GM12878 (cell line): ENCODE measurements around the gene RAI14.

Source experiments
- ASH2L ChIP-seq: fragments of 300-600, 200-600 bp; sonication (generic); IDR thresholded peaks from 2 replicates; pipeline ENCODE4 v1.6.1; 2017; ENCODE audit warnings: low read depth, mild to moderate bottlenecking, borderline replicate concordance
- BACH1 ChIP-seq: fragments of 450-650 bp; IDR thresholded peaks from 2 replicates; pipeline ENCODE4 v1.6.1; 2017; ENCODE audit warnings: mild to moderate bottlenecking, borderline replicate concordance
- CEBPB ChIP-seq, 2 experiments: fragments of 150-350 bp in 1 of 2; IDR thresholded peaks; 2 replicates each; pipeline ENCODE4 v1.6.1; 2012 to 2014; ENCODE audit warnings: low read depth in 2 of 2, low read length in 2 of 2, borderline replicate concordance in 1 of 2, inconsistent platforms in 1 of 2
- EZH2 ChIP-seq: IDR thresholded peaks from 2 replicates; pipeline ENCODE4 v1.6.1; 2012; ENCODE audit warnings: low read depth, mild to moderate bottlenecking, control low read depth, inconsistent platforms, low read length, borderline replicate concordance; ENCODE audit not compliant: control insufficient read depth
- FOXK2 ChIP-seq: fragments of 450-650 bp; IDR thresholded peaks from 2 replicates; pipeline ENCODE4 v1.6.1; 2017; ENCODE audit warnings: mild to moderate bottlenecking, moderate library complexity
- IKZF1 ChIP-seq: fragments of 450-650 bp; conservative IDR thresholded peaks from 2 replicates; pipeline ENCODE4 v1.6.1; 2017; ENCODE audit warnings: antibody characterized with exemption, mild to moderate bottlenecking
- POLR2A ChIP-seq: IDR thresholded peaks from 2 replicates; pipeline ENCODE4 v1.6.1; 2011; ENCODE audit warnings: low read depth, mild to moderate bottlenecking, low read length
- RCOR1 ChIP-seq: conservative IDR thresholded peaks from 2 replicates; pipeline ENCODE4 v1.6.1; 2012; ENCODE audit warnings: low read depth, low read length, improper control_type of control experiment
- YBX1 ChIP-seq: fragments of 450-650 bp; IDR thresholded peaks from 2 replicates; pipeline ENCODE4 v1.6.1; 2016; ENCODE audit warnings: antibody characterized with exemption
- ZBTB33 ChIP-seq: fragments of 450-650 bp; IDR thresholded peaks from 2 replicates; pipeline ENCODE4 v1.6.1; 2017; ENCODE audit warnings: mild to moderate bottlenecking
- ZNF622 ChIP-seq: fragments of 450-650 bp; IDR thresholded peaks from 2 replicates; pipeline ENCODE4 v1.6.1; 2017; ENCODE audit warnings: mild to moderate bottlenecking, inconsistent platforms
- TF ChIP-seq, protein P1 (sequence below), 3 experiments: IDR thresholded peaks in 2 of 3; conservative IDR thresholded peaks in 1 of 3; 2 replicates each; pipeline ENCODE4 v1.5.1; 2011; ENCODE audit warnings: low read depth in 3 of 3, low read length in 3 of 3, mild to moderate bottlenecking in 3 of 3, control low read depth in 2 of 3, moderate library complexity in 2 of 3, inconsistent platforms in 1 of 3, mixed read lengths in 1 of 3; ENCODE audit not compliant: control insufficient read depth in 2 of 3, insufficient read depth in 1 of 3; ENCODE audit errors: extremely low read depth in 1 of 3
- TF ChIP-seq, protein P2 (sequence below): fragments of 450-650 bp; IDR thresholded peaks from 2 replicates; pipeline ENCODE4 v1.6.1; 2017; ENCODE audit warnings: antibody characterized with exemption, mild to moderate bottlenecking, moderate library complexity

GRCh38 chr5:34652914-34653313 is 3.2 kb upstream of the RAI14 start:
- TF ChIP-seq POLR2A: no peak
- no peak for TF ChIP-seq CEBPB (IDR thresholded peaks at IDR 0.05; ENCODE audit: borderline replicate concordance in 1 of 2, low read depth in 2 of 2, low read length in 2 of 2)
- TF ChIP-seq YBX1: no peak
- no peak for TF ChIP-seq IKZF1
- TF ChIP-seq, protein P1, sequence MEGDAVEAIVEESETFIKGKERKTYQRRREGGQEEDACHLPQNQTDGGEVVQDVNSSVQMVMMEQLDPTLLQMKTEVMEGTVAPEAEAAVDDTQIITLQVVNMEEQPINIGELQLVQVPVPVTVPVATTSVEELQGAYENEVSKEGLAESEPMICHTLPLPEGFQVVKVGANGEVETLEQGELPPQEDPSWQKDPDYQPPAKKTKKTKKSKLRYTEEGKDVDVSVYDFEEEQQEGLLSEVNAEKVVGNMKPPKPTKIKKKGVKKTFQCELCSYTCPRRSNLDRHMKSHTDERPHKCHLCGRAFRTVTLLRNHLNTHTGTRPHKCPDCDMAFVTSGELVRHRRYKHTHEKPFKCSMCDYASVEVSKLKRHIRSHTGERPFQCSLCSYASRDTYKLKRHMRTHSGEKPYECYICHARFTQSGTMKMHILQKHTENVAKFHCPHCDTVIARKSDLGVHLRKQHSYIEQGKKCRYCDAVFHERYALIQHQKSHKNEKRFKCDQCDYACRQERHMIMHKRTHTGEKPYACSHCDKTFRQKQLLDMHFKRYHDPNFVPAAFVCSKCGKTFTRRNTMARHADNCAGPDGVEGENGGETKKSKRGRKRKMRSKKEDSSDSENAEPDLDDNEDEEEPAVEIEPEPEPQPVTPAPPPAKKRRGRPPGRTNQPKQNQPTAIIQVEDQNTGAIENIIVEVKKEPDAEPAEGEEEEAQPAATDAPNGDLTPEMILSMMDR (IDR thresholded peaks at IDR 0.05 in 2 of 3, conservative IDR thresholded peaks at IDR 0.05 in 1 of 3; ENCODE audit: control insufficient read depth in 2 of 3, extremely low read depth in 1 of 3, insufficient read depth in 1 of 3, low read depth in 3 of 3, low read length in 3 of 3): no peak
- TF ChIP-seq ZNF622: no peak
- no peak for TF ChIP-seq BACH1
- no peak for TF ChIP-seq ASH2L
- no peak for TF ChIP-seq ZBTB33
- TF ChIP-seq, protein P2, sequence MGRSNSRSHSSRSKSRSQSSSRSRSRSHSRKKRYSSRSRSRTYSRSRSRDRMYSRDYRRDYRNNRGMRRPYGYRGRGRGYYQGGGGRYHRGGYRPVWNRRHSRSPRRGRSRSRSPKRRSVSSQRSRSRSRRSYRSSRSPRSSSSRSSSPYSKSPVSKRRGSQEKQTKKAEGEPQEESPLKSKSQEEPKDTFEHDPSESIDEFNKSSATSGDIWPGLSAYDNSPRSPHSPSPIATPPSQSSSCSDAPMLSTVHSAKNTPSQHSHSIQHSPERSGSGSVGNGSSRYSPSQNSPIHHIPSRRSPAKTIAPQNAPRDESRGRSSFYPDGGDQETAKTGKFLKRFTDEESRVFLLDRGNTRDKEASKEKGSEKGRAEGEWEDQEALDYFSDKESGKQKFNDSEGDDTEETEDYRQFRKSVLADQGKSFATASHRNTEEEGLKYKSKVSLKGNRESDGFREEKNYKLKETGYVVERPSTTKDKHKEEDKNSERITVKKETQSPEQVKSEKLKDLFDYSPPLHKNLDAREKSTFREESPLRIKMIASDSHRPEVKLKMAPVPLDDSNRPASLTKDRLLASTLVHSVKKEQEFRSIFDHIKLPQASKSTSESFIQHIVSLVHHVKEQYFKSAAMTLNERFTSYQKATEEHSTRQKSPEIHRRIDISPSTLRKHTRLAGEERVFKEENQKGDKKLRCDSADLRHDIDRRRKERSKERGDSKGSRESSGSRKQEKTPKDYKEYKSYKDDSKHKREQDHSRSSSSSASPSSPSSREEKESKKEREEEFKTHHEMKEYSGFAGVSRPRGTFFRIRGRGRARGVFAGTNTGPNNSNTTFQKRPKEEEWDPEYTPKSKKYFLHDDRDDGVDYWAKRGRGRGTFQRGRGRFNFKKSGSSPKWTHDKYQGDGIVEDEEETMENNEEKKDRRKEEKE: no peak
- no peak for TF ChIP-seq FOXK2
- no peak for TF ChIP-seq RCOR1
- TF ChIP-seq EZH2: no peak
